Liver (tissue), 3 donors: ENCODE measurements around the gene GMDS.

Experiments
- ATF3 ChIP-seq: IDR thresholded peaks from 2 replicates; pipeline ENCODE4 v1.6.1; 2016; ENCODE audit warnings: antibody characterized with exemption
- CTCF ChIP-seq: fragments of 150-350 bp; IDR thresholded peaks from 2 replicates; pipeline ENCODE4 v1.5.1; 2017; ENCODE audit warnings: improper control_type of control experiment, low read depth, low read length; ENCODE audit not compliant: missing input control
- FOXA1 ChIP-seq: IDR thresholded peaks from 2 replicates; pipeline ENCODE4 v1.6.1; 2016; ENCODE audit warnings: antibody characterized with exemption
- GABPA ChIP-seq, 2 donors: IDR thresholded peaks in 1 of 2; conservative IDR thresholded peaks in 1 of 2; 2 replicates each; pipeline ENCODE4 v1.6.1; 2016; ENCODE audit warnings: antibody characterized with exemption in 2 of 2, mild to moderate bottlenecking in 1 of 2, moderate library complexity in 1 of 2
- HNF4A ChIP-seq, 2 donors: conservative IDR thresholded peaks; 2 replicates each; pipeline ENCODE4 v1.6.1; 2016; ENCODE audit warnings: antibody characterized with exemption in 2 of 2, mild to moderate bottlenecking in 2 of 2
- JUND ChIP-seq, 2 donors: IDR thresholded peaks; 2 replicates each; pipeline ENCODE4 v1.6.1; 2016; ENCODE audit warnings: antibody characterized with exemption in 2 of 2
- MAX ChIP-seq: IDR thresholded peaks from 2 replicates; pipeline ENCODE4 v1.6.1; 2016; ENCODE audit warnings: antibody characterized with exemption
- NR2F2 ChIP-seq: IDR thresholded peaks from 2 replicates; pipeline ENCODE4 v1.6.1; 2016; ENCODE audit warnings: antibody characterized with exemption
- RAD21 ChIP-seq, 2 donors: IDR thresholded peaks; 2 replicates each; pipeline ENCODE4 v1.6.1; 2016; ENCODE audit warnings: antibody characterized with exemption in 2 of 2, mild to moderate bottlenecking in 2 of 2
- REST ChIP-seq: IDR thresholded peaks from 2 replicates; pipeline ENCODE4 v1.6.1; 2016; ENCODE audit warnings: antibody characterized with exemption, mild to moderate bottlenecking
- RXRA ChIP-seq, 2 donors: IDR thresholded peaks; 2 replicates each; pipeline ENCODE4 v1.6.1; 2017 to 2018; ENCODE audit warnings: antibody characterized with exemption in 2 of 2, mild to moderate bottlenecking in 1 of 2
- SP1 ChIP-seq: IDR thresholded peaks from 2 replicates; pipeline ENCODE4 v1.6.1; 2018; ENCODE audit warnings: antibody characterized with exemption, mild to moderate bottlenecking
- TAF1 ChIP-seq: conservative IDR thresholded peaks from 2 replicates; pipeline ENCODE4 v1.6.1; 2016; ENCODE audit warnings: antibody characterized with exemption, mild to moderate bottlenecking
- ZBTB33 ChIP-seq: IDR thresholded peaks from 2 replicates; pipeline ENCODE4 v1.6.1; 2016; ENCODE audit warnings: antibody characterized with exemption
- donor health status: healthy.
- donor health status: healthy.

- TF ChIP-seq TAF1, result no peak
- TF ChIP-seq REST, result no peak
- TF ChIP-seq CTCF, result no peak
- no peak for TF ChIP-seq JUND (IDR thresholded peaks at IDR 0.05)
- TF ChIP-seq SP1, result no peak
- no peak for TF ChIP-seq RAD21 (IDR thresholded peaks at IDR 0.05)
- TF ChIP-seq GABPA (IDR thresholded peaks at IDR 0.05 in 1 of 2, conservative IDR thresholded peaks at IDR 0.05 in 1 of 2), result no peak
- no peak for TF ChIP-seq ATF3
- TF ChIP-seq ZBTB33, result no peak
- TF ChIP-seq FOXA1, result no peak
- TF ChIP-seq MAX, result no peak
- TF ChIP-seq HNF4A (conservative IDR thresholded peaks at IDR 0.05), result no peak
- no peak for TF ChIP-seq RXRA (IDR thresholded peaks at IDR 0.05)
- no peak for TF ChIP-seq NR2F2
Observed at GRCh38 chr6:1687402-1687801, 558.0 kb downstream of the GMDS start.
